Suprapubic skin (tissue), 3 donors: ENCODE measurements around the gene PLXND1.

Source experiments
- CTCF ChIP-seq, 2 donors: fragments of 200-600 bp in 1 of 2; fragments of 450-650 bp in 1 of 2; sonication (generic) in 1 of 2; IDR thresholded peaks; one replicate each; pipeline ENCODE4 v1.5.1; 2016 to 2019; ENCODE audit warnings: antibody characterized with exemption in 2 of 2, mild to moderate bottlenecking in 1 of 2, moderate library complexity in 1 of 2
- POLR2AphosphoS5 ChIP-seq, 3 donors: sonication (generic); formaldehyde crosslinking; IDR thresholded peaks; one replicate each; pipeline ENCODE4 v1.6.1; 2017; ENCODE audit warnings: antibody characterized with exemption in 3 of 3

- no peak for TF ChIP-seq POLR2AphosphoS5 (IDR thresholded peaks at IDR 0.05)
- no peak for TF ChIP-seq CTCF (IDR thresholded peaks at IDR 0.05)
Observed at GRCh38 chr3:129600348-129600747, 6.1 kb downstream of the PLXND1 start.
